ENCODE results near the gene GRAP. TPM values are rescaled to one million over a fixed set of nuclear protein-coding genes. Genes with fewer than 3 reads are reported as not detected.
"Not testable (repeated sequence)": the region's sequence is repeated elsewhere in the genome, so short reads cannot be mapped to it uniquely, and the experiment has no call there.

GRAP gene
- total RNA-seq: 10 to 100 TPM in 2 of 4 donors, 1 to 10 TPM in 2; 5.5 to 19.8 (median 10.5) TPM

DNA sequence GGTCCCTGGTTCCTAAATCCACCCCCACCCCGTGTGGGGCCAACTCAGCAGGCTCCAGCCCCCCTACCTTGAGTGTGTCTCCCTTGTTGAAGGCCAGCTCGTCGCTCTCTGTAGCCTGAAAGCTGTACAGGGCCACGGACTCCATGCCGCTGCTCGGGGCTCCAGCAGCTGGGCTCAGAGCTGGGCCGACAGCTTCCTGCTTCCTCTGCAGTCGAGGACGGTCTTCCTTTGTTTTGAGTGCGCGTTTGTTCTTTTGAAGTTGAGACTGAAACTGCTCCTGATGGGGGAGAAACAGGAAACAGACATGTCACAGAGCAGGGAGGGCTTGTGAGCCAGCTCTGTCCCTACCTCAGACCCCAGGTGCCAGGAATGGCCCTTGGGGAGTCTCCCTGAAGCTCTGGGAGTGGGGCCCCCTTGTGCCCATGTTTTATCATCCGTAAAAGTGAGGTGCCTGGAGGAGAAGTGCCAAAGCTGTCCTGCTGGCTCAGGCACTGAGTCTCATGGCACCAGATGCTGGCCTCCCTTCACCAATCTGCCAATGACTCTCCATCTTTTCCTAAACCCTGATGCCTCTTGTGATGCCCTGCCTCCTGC lies at the start of gene GRAP:
Gene GRAP, minus strand, starts transcription at position 176 of the 594 bp plus-strand sequence. Its CDS starts 31 bp downstream, at position 145.
- H3K9me3 ChIP-seq; DNase-seq; intact Hi-C loops (cut with DNase I); H3K36me3 ChIP-seq; H3K4me1 ChIP-seq; H3K4me3 ChIP-seq (replicated peaks in 1 of 3); H3K27ac ChIP-seq; H3K27me3 ChIP-seq: not testable (repeated sequence)
- WGBS, 2 donors: no CpG with 5 or more reads among the region's 12 CpGs

DNA sequence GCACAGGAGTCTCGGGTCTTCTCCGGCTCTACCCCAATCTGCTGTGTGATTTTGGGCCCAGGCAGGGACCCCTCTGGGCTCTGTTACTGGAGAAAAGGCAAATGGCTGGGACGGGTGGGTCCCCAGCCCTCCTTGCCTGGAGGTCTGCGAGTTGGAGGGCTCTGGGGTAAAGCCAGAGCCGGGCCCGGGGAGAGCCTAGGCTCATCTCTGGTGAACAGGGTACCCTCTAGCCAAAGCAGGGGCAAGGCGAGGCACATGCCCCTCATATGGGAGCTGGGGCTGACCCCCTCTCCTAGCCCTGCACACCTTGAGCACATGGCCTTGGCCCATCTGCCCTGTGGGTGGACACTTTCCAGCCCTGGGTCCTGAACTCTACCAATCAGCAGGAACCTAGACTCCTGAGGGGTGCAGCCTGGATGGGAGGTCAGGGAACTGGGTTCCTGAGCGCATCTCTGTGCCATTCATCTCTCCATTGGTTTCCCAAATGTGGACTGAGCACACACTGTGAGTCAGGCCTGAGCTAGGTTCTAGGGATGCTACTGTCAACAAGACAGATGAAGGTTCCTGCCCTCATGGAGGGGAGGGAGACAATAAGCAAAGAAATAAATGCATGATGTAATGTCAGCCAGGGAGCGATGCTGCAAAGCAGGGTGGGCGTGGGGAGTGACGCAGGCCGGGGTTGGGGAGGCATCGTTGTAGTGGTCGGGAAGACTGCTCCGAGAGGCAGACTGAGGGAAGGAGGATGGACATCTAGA lies 47.1 kb upstream of the GRAP start:
- H3K9me3 ChIP-seq; H3K27me3 ChIP-seq; DNase-seq; H3K4me1 ChIP-seq; H3K27ac ChIP-seq; H3K4me3 ChIP-seq (replicated peaks in 1 of 3); H3K36me3 ChIP-seq; intact Hi-C loops (cut with DNase I): not testable (repeated sequence)
- 90% methylated on average over 6 of the region's 15 CpGs; no CpG with 5 or more reads in 1 of the 2 donors for WGBS, 2 donors

DNA sequence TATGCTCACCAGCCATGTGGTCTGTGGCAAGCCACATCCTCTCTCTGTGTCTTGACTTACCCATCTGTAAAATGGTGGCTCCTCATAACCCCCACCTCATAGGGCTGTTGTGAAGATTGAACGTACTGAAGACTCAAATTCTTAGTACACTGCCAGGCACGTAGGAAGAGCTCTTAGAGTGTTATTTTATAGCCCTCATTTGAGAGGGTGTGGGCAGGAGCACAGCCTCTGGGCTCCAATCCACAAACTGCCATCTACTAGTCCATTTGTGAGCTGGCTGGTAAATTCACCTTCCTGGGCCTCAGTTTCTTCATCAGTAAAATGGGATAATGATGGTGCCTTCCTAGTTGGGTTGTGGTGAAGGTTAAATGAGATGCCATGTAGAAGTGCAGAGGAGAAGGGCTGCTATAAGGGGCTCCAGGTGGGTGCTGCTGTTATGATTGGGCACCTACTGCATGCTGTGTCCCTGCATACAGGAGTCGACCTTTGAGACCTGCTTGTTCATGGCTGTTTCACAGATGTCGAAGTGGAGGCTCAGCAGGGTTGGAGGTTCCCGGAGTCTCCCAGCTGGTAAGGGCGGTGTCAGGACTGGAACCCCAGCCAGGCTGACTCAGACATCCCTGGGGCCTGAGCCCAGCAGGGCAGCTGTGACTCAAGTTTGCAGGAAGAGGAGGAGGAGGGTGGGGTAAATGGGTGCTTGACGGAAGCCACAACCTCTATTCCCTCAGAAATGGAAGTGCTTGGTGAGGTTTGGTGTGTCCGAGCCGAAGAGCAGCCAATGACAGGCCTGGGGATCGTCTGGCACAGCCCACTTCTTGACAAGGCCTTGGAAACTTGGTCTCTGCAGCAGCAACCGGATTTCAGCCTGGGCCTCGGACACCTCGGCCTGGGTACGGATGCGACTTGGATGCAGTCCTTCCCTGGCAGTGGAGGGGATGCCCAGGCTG lies 46.3 kb upstream of the GRAP start:
- H3K27ac ChIP-seq: not testable (repeated sequence)
- peak in 1 of 2 donors; percentile 13 for DNase-seq

DNA sequence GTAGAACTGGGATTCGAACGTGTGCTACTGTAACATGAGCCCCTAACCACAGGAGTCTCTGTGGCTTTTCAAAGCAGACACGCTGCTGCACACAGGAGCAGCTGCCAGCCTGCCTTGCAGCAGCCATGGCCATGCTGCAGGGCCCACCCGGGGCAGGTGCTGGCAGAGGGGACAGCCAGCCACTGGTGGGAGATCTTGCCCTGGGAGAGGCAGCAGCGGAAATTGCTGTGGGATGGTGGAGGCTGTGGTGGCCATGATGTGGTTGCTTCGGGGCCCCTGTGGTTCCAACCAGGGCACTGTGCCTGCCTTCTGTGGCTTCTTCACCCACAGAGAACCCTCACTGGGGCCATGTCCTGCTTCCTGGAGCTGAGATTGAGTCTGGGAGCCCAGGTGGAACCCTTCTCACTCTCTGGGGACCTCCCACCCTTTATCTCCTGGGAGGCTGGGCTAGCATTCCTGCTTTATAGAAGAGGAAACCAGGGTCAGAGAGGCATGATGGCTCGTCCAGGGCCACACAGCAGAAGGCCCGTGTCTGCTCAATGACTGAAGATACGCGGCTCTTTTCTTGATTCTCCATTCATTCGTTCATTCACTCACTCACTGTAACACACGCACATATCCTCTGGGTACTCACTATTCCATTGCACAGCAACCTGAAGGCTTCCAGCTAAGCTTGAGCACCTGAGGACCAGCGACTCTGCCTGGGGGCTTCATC lies 43.5 kb upstream of the GRAP start:
- WGBS, 2 donors: no CpG with 5 or more reads among the region's 13 CpGs
- H3K9me3 ChIP-seq; H3K27ac ChIP-seq; intact Hi-C loops (cut with DNase I); H3K4me1 ChIP-seq; DNase-seq; H3K4me3 ChIP-seq (replicated peaks in 1 of 3); H3K27me3 ChIP-seq; H3K36me3 ChIP-seq: not testable (repeated sequence)

More for the DNA sequence above, 46.3 kb upstream of the GRAP start:
- 75 to 83% methylated on average over 1 to 12 of the region's 15 CpGs for WGBS, 2 donors
- H3K4me1 ChIP-seq; intact Hi-C loops (cut with DNase I); H3K36me3 ChIP-seq; H3K4me3 ChIP-seq (replicated peaks in 1 of 3); H3K9me3 ChIP-seq; H3K27me3 ChIP-seq: not testable (repeated sequence)

DNA sequence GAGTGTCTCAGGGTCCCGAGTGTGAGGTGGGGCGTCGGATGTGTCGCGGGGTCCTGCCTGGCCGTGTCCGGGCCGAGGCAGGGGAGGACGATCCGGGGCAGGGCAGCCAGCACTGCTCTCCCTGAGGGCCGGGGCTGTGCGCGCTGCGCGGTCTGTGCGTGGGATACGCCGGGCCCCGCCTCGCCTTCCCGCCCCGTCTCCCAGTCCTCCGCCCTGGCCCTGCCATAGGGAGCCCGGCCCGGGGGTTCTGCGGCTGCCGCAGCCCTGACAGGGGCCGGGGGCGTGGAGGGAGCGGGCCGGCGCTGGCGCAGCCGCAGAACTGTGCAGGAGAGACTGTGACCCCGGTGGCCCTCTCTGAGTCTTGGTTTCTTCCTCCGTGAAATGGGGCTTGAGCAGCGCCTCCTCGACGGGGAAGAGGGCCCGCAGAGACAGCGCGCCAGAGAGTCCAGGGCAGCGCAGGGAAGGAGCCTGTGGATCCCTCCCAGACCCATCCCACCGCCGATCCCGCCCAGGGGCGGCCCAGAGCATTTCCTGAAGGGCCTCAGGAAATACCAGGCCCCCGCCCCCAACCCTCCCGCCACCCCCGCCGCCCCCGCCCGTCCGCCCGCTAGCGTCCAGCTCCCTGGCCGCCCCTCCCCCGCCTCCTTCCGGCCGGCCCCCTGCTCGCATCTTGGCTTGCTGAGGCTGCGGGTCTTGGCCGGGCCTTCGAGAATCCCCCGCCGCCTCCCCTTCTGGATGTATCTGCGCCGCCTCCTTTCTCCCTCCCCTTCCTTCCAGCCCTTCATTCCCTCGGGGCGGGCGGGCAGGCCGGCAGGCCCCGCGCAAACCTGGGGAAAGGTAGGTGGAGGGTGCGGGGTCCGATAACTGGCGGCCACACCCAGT lies 42.3 kb upstream of the GRAP start:
- not testable (repeated sequence) for H3K4me3 ChIP-seq (replicated peaks in 1 of 3)
- peak; percentile 13 to 49 for DNase-seq

DNA sequence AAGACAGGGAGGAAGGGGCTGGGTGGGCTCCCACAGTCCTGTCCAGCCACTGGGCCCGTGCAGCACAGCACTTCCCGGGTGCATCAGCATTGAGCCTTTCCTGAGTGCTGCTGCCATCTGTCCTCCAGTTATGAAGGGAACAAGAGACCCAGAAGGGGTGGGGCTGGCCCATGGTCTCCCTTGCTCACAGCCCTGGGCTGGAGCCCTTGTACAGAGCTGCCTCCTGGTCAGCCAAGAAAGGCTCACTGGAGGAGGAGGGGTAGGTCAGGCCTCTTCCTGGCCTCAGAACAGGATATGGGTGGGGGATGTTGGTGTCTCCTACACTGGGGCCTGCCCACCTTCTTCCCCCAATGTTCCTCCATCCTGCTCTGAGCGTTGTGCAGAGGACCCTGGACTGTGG lies 30.6 kb upstream of the GRAP start:
- H3K4me1 ChIP-seq; H3K4me3 ChIP-seq (replicated peaks in 1 of 3); H3K27me3 ChIP-seq; DNase-seq; H3K36me3 ChIP-seq; intact Hi-C loops (cut with DNase I); H3K27ac ChIP-seq; H3K9me3 ChIP-seq: not testable (repeated sequence)
- WGBS, 2 donors: no CpG with 5 or more reads among the region's 3 CpGs

More for the DNA sequence above, 42.3 kb upstream of the GRAP start:
- intact Hi-C loops (cut with DNase I); H3K36me3 ChIP-seq; H3K9me3 ChIP-seq; H3K4me1 ChIP-seq; H3K27me3 ChIP-seq; H3K27ac ChIP-seq: not testable (repeated sequence)
- no CpG with 5 or more reads among the region's 77 CpGs for WGBS, 2 donors

DNA sequence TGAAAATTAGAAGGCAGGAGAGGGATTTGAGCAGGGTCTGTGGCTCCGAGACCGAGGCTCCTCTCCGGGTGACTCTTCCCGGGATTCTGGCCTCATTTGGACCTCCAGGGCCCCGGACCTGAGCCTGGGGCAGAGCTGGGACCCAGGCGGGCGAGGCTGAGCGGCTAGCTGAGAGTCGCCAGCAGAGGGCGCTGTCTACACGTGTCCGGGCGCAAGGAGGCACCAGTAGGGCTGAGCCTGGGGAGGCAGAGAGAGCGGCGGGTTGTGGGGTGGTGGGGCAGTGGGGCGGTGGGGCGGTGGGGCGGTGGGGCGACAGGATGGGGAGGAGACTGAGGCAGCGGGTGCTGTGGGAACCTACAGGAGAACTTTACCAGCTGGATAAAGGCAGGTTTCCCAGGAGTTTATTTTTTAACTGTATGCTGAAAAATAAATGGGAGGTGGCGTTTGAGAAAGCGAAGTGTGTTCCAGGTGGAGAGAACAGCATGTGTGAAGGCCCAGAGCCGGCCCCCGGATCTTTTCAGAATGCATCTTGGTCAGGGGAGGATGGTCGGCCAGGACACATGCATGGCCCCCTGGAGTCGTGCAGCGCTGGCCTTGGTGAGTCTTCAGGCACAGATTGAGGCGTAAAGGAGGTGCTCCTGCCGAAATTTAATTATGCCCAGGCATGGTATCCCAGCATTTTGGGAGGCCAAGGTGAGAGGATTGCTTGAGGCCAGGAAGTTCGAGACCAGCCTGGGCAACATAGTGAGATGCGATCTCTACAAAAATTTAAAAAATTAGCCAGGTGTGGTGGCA lies 29.8 kb upstream of the GRAP start:
- intact Hi-C loops (cut with DNase I); H3K4me3 ChIP-seq (replicated peaks in 1 of 3); H3K27ac ChIP-seq; H3K4me1 ChIP-seq; H3K36me3 ChIP-seq; H3K9me3 ChIP-seq; H3K27me3 ChIP-seq: not testable (repeated sequence)
- 61 to 67% methylated on average over 7 to 9 of the region's 31 CpGs for WGBS, 2 donors
- peak; percentile 2 to 44 for DNase-seq

DNA sequence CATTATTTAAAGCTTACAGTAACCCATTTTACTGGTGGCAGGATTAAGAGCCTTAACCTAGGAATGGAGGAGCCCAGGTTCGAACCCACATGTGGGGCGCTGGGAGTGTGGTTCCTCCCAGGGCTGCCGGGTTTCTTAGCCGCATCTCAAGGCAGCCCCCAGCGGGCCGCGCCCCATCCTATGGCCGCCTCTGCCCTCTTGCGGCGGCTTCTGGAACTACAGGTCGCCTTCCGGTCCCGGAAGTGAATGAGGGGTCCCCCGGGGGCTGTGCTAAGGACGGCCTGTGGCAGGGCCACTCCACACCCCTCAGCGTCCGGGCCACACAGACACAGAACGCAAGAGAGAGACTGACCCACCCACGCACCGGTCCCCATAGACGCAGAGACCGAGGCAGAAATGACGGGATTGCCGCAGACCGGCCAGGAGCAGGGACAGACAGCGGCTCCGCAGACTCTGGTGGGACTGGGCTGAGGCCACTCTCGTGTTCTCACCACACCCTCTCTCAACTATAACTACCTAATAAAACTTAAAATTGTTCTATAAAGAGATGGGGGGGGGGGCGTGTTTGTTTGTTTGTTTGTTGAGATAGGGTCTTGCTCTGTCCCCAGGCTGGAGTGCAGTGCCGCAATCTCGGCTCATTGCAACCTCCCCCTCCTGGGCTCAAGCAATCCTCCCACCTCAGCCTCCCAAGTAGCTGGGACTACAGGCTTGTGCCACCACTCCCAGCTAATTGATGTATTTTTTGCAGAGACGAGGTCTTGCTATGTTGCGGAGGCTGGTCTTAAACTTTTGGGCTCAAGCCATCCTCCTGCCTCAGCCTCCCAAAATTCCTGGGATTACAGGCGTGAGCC lies 23.8 kb upstream of the GRAP start:
- DNase-seq; H3K27ac ChIP-seq; H3K27me3 ChIP-seq; intact Hi-C loops (cut with DNase I); H3K36me3 ChIP-seq; H3K9me3 ChIP-seq; H3K4me1 ChIP-seq; H3K4me3 ChIP-seq (replicated peaks in 1 of 3): not testable (repeated sequence)
- no CpG with 5 or more reads among the region's 34 CpGs for WGBS, 2 donors

DNA sequence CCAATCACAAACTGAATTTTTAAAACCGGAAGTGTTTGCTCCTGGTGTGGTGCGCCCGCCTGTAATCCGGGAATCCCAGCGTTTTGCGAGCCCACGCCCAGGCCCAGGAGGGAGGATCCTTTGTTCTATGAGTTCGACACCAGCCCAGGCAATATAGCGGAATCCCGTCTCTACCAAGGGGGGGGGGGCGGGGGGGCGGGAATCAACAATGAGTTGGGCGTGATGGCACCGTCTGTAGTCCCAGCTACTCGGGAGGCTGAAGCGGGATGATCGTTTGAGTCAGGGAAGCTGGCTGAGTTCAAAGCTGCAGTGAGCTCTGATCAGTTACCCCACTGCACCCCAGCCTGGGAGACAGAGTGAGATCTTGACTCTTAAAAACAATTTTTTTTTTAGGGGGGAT lies 17.6 kb upstream of the GRAP start:
- intact Hi-C loops (cut with DNase I): not testable (repeated sequence)
- WGBS, 2 donors: no CpG with 5 or more reads among the region's 17 CpGs

DNA sequence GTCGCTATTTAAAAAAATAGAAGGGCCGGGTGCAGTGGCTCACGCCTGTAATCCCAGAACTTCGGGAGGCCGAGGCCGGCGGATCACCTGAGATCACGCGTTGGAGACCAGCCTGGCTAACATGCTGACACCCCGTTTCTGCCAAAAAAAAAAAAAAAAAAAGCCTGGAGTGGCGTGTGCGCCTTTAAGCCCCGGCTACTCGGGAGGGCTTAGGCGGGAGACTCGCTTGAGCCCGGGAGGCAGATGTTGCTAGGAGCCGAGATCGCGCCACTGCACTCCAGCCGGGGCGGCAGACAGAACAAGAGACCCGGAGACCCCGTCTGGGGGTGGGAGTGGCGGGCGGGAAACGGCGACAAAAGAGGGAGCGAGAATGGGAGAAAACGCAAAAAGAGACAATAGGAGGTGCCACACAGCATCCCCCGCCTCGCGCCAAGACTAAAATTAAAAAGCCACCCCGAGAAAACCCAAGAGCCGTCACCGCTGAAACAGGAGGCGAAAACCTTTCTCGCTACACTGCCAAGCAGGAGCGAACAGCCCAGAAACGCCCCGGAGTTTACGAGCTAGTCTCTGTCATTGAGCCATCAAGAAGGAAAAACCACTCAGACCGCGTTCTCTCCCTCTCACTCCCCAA lies 16.7 kb upstream of the GRAP start:
- H3K36me3 ChIP-seq; intact Hi-C loops (cut with DNase I); H3K27me3 ChIP-seq; H3K4me1 ChIP-seq; H3K4me3 ChIP-seq (replicated peaks in 1 of 3); H3K9me3 ChIP-seq; H3K27ac ChIP-seq: not testable (repeated sequence)
- peak; percentile 58 to 88 for DNase-seq
- WGBS, 2 donors: 0% methylated on average over 32 of the region's 44 CpGs; no CpG with 5 or more reads in 1 of the 2 donors

More for the DNA sequence above, 17.6 kb upstream of the GRAP start:
- not testable (repeated sequence) for H3K27ac ChIP-seq; H3K9me3 ChIP-seq; H3K4me3 ChIP-seq (replicated peaks in 1 of 3); H3K4me1 ChIP-seq; DNase-seq; H3K36me3 ChIP-seq; H3K27me3 ChIP-seq
